K562 (cell line): ENCODE results near the gene ARF5. TPM values are rescaled to one million over a fixed set of nuclear protein-coding genes. Genes with fewer than 3 reads are reported as not detected.

ENCODE experiments used
- BRD4 ChIP-seq: fragments of 200-600 bp; sonication (generic); IDR thresholded peaks from 2 replicates; pipeline ENCODE4 v1.6.1; 2017; ENCODE audit warnings: inconsistent platforms
- CCNT2 ChIP-seq: IDR thresholded peaks from 2 replicates; pipeline ENCODE4 v1.6.1; 2011; ENCODE audit warnings: borderline replicate concordance, low read depth, mild to moderate bottlenecking, moderate library complexity, mixed read lengths, low read length; ENCODE audit not compliant: insufficient read length; ENCODE audit errors: extremely low read depth
- CSDE1 ChIP-seq, 2 experiments: fragments of 450-650 bp; IDR thresholded peaks; 2 replicates each; pipeline ENCODE4 v1.6.1; 2016; ENCODE audit warnings: mild to moderate bottlenecking in 1 of 2
- ESRRA ChIP-seq: fragments of 450-650 bp; IDR thresholded peaks from 2 replicates; pipeline ENCODE4 v1.6.1; 2014; ENCODE audit warnings: low read depth, mild to moderate bottlenecking, moderate library complexity, borderline replicate concordance
- ETS2 ChIP-seq: IDR thresholded peaks from 2 replicates; pipeline ENCODE4 v1.6.1; 2016; ENCODE audit warnings: borderline replicate concordance, missing genetic modification characterization, mild to moderate bottlenecking, moderate library complexity, missing compliant biosample characterization; ENCODE audit not compliant: poor library complexity, severe bottlenecking
- EZH2 ChIP-seq: IDR thresholded peaks from 2 replicates; pipeline ENCODE4 v1.6.1; 2012; ENCODE audit warnings: low read depth, mild to moderate bottlenecking, inconsistent platforms, low read length, borderline replicate concordance
- HNRNPL ChIP-seq: fragments of 200-400 bp; formaldehyde crosslinking; IDR thresholded peaks from 2 replicates; pipeline ENCODE4 v1.6.1; 2017; ENCODE audit warnings: low read depth, mild to moderate bottlenecking, low read length
- IRF9 ChIP-seq: fragments of 450-650 bp; IDR thresholded peaks from 2 replicates; pipeline ENCODE4 v1.6.1; 2016; ENCODE audit warnings: missing biosample characterization, missing genetic modification characterization
- NFYB ChIP-seq: IDR thresholded peaks from 2 replicates; pipeline ENCODE4 v1.6.1; 2011; ENCODE audit warnings: mild to moderate bottlenecking, moderate library complexity; ENCODE audit not compliant: insufficient read length; ENCODE audit errors: extremely low read depth
- NR1H2 ChIP-seq: sonication (generic); formaldehyde crosslinking; IDR thresholded peaks from 2 replicates; pipeline ENCODE4 v1.4.0; 2020; ENCODE audit warnings: mild to moderate bottlenecking, missing genetic modification reagents
- RB1 ChIP-seq: fragments of 450-650 bp; IDR thresholded peaks from 2 replicates; pipeline ENCODE4 v1.6.1; 2017; ENCODE audit warnings: low read depth, mild to moderate bottlenecking
- SAP30 ChIP-seq: fragments of 200-600 bp; sonication (generic); IDR thresholded peaks from 2 replicates; pipeline ENCODE4 v1.6.1; 2012; ENCODE audit warnings: borderline replicate concordance, low read depth, mild to moderate bottlenecking, moderate library complexity, low read length, control low read depth, inconsistent platforms; ENCODE audit not compliant: insufficient read depth, poor library complexity, severe bottlenecking
- SFPQ ChIP-seq: fragments of 200-400 bp; formaldehyde crosslinking; IDR thresholded peaks from 2 replicates; pipeline ENCODE4 v1.6.1; 2017; ENCODE audit warnings: mild to moderate bottlenecking, low read depth, low read length, moderate library complexity
- STAT6 ChIP-seq: sonication (generic); formaldehyde crosslinking; IDR thresholded peaks from 2 replicates; pipeline ENCODE4 v1.8.1; 2023; ENCODE audit warnings: mild to moderate bottlenecking, missing genetic modification reagents
- USF2 ChIP-seq: sonication (generic); formaldehyde crosslinking; IDR thresholded peaks from 2 replicates; pipeline ENCODE4 v1.5.0; 2020; ENCODE audit warnings: missing genetic modification reagents
- XRCC5 ChIP-seq: fragments of 200-400 bp; formaldehyde crosslinking; IDR thresholded peaks from 2 replicates; pipeline ENCODE4 v1.6.1; 2017; ENCODE audit warnings: low read depth, mild to moderate bottlenecking, low read length
- ZFP36 ChIP-seq: fragments of 150-350 bp; IDR thresholded peaks from 2 replicates; pipeline ENCODE4 v1.6.1; 2018; ENCODE audit warnings: low read length, low read depth; ENCODE audit not compliant: partially characterized antibody
- ZNF146 ChIP-seq: IDR thresholded peaks from one replicate; pipeline ENCODE4 v1.6.1; 2018; ENCODE audit warnings: missing compliant biosample characterization; ENCODE audit not compliant: unreplicated experiment
- ZNF224 ChIP-seq: sonication (generic); formaldehyde crosslinking; IDR thresholded peaks from 2 replicates; pipeline ENCODE4 v1.8.0; 2022; ENCODE audit warnings: mild to moderate bottlenecking, missing genetic modification reagents
- ZNF431 ChIP-seq: sonication (generic); formaldehyde crosslinking; IDR thresholded peaks from 2 replicates; pipeline ENCODE4 v1.8.0; 2022; ENCODE audit warnings: mild to moderate bottlenecking, missing genetic modification reagents
- polyA plus RNA-seq, 8 experiments: library from polyadenylated mRNA; depleted of rRNA in 4 of 8; stranded (reverse) in 5 of 8; unstranded in 3 of 8; fragments of >200 nt; fragmentation: Nextera tagmentation in 2 of 8; fragmentation: Illumina TruSeq in 1 of 8; extraction: Ambion mirVana in 2 of 8; extraction: Trizol in 1 of 8; gene quantifications; 2 replicates each; pipeline versions ENCODE4 v1.2.1 to v1.2.3, GENCODE V29; 2011 to 2014; ENCODE audit warnings: inconsistent platforms in 1 of 8, missing spikeins in 1 of 8
- total RNA-seq, 7 experiments: library from RNA; depleted of rRNA in 6 of 7; stranded (reverse); fragments of >200 nt in 6 of 7; fragmentation: Illumina TruSeq in 2 of 7; extraction: Trizol in 2 of 7; gene quantifications; 2 replicates each; pipeline versions ENCODE4 v1.2.1 to v1.2.3, GENCODE V29; 2011 to 2021; ENCODE audit warnings: low replicate concordance in 1 of 7

Gene ARF5
- total and polyA plus RNA-seq, 9 of the 15 experiments (the other 6 are each of a cell fraction or from before 2014, with no cell fraction given) = 8.1 to 290 (median 125) TPM

- no peak for TF ChIP-seq ETS2
- TF ChIP-seq RB1 = peak; percentile 66
- TF ChIP-seq CSDE1 (IDR thresholded peaks at IDR 0.05) = no peak
- TF ChIP-seq NFYB = no peak
- TF ChIP-seq BRD4 = no peak
- peak; percentile 73; the same call in 1 of the 2 replicates for TF ChIP-seq ESRRA
- TF ChIP-seq EZH2 = no peak
- TF ChIP-seq STAT6 (CRISPR knock-in tag) = no peak
- no peak for TF ChIP-seq HNRNPL
- no peak for TF ChIP-seq ZFP36
- no peak for TF ChIP-seq USF2 (CRISPR knock-in tag)
- TF ChIP-seq XRCC5 = no peak
- TF ChIP-seq ZNF224 (CRISPR knock-in tag) = 0 out of 2 replicates have a peak, but pooled peaks have one; percentile 52
- TF ChIP-seq SFPQ = no peak
- TF ChIP-seq ZNF146 = no peak
- TF ChIP-seq CCNT2 = peak; percentile 68
- TF ChIP-seq ZNF431 (CRISPR knock-in tag) = no peak; the same call in 1 of the 2 replicates
- TF ChIP-seq SAP30 = peak; percentile 97
- peak; percentile 5; the same call in 1 of the 2 replicates for TF ChIP-seq NR1H2
- TF ChIP-seq IRF9 (tag) = no peak
These were observed 2.9 kb upstream of the ARF5 start, which contains the start of gene GCC1 (continued) for GRCh38 chr7:127585044-127585953.
